Measurements from ENCODE around the gene OBSCN.

The OBSCN gene

GRCh38 chr1:228190778-228191177, 17.1 kb upstream of the OBSCN start:
- no peak for DNase-seq

- no peak for DNase-seq
Observed at GRCh38 chr1:228194436-228194835, 13.4 kb upstream of the OBSCN start.

- no peak for DNase-seq
Observed at GRCh38 chr1:228194921-228195812, 12.7 kb upstream of the OBSCN start.

- no peak for DNase-seq
Observed at GRCh38 chr1:228197555-228198147, 10.2 kb upstream of the OBSCN start.

- no peak for DNase-seq
Observed at GRCh38 chr1:228198977-228199590, 8.8 kb upstream of the OBSCN start.

- DNase-seq, result no peak
Observed at GRCh38 chr1:228204958-228205357, 2.9 kb upstream of the OBSCN start.

- no peak for DNase-seq
Observed at GRCh38 chr1:228205526-228206436, 2.1 kb upstream of the OBSCN start.

GRCh38 chr1:228206582-228207351, 1.1 kb upstream of the OBSCN start:
- DNase-seq, result no peak

- DNase-seq, result no peak
Observed at GRCh38 chr1:228207381-228207810, 448 bp upstream of the OBSCN start.

- DNase-seq, result no peak
Observed at GRCh38 chr1:228208831-228209551, 1.1 kb downstream of the OBSCN start.

GRCh38 chr1:228209657-228210056, 1.8 kb downstream of the OBSCN start:
- no peak for DNase-seq

- no peak for DNase-seq
Observed at GRCh38 chr1:228210076-228210651, 2.3 kb downstream of the OBSCN start.

GRCh38 chr1:228210712-228211530, 3.1 kb downstream of the OBSCN start:
- no peak for DNase-seq

GRCh38 chr1:228211531-228212414, 3.9 kb downstream of the OBSCN start:
- no peak for DNase-seq

GRCh38 chr1:228212415-228212965, 4.6 kb downstream of the OBSCN start:
- peak; percentile 21 for DNase-seq

GRCh38 chr1:228212966-228213844, 5.4 kb downstream of the OBSCN start:
- peak; percentile 89 for DNase-seq
